HG03354 (cell line): ENCODE measurements around the gene SH3RF3.
A peak's percentile ranks its signal among the peaks of the same experiment; 100 is the strongest.

Source experiments
- ATAC-seq: cut with Tn5 transposase; IDR thresholded peaks from one replicate; pipeline ENCODE4 v1.9.1; 2021; ENCODE audit warnings: mild to moderate bottlenecking; ENCODE audit not compliant: unreplicated experiment, poor library complexity, severe bottlenecking

SH3RF3 gene

DNA sequence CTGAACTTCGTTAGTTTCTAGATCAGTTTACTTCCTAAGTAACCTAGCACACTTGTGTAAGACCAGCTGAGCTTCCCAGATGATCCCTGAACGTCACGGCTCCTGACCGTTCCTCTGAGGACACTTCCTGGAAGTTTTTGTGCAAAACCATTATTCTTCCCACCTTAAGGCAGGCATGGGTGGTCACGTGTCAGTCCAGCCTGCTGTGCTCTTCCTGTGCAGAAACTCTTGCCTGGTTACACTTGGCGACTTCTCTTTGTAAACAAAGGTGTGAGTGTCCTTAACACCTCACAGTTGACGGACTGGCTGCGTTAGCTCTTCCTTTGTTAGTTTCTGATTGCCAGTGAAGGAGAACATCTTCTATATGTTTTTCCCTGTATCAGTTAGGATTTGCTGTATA is 118.3 kb downstream of the SH3RF3 start:
- no peak for ATAC-seq

DNA sequence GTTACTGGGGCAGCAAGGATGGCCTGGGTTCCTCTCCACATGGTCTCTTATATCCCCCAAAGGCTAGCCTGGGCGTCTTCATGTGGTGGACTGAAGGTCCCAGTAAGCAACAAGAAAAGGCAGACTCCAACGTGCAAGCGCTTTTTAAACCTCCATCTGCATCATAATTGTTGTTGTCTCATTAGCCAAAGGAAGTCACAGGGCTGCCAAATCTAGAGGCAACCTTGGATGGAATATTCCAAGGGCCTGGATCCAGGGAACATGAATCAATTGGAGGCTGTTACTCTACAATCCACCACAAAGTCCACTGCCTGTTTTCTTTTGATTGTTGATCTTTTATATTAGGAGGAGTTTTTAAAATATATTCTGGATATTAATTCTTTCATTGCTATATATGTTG is 118.8 kb downstream of the SH3RF3 start:
- ATAC-seq, result no peak

- no peak for ATAC-seq
Observed at GRCh38 chr2:109248590-109248989, 119.6 kb downstream of the SH3RF3 start.

DNA sequence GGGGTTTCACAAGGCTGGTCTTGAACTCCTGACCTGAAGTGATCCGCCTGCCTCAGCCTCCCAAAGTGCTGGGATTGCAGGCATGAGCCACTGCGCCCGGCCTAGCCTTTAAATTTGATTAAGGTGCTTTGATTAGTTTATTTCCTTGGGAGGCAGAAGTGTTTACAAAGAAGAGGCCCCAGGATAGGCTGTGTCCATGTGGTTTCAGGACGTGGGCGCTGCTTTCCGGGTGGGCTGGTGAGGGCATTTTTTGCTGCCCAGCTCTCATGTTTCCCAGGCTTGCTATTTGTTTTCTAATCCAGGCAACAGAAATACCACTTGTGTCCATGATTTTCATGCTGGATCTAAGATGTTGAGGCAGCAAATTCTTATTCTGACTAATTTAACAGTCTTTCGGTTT is 124.2 kb downstream of the SH3RF3 start:
- no peak for ATAC-seq

DNA sequence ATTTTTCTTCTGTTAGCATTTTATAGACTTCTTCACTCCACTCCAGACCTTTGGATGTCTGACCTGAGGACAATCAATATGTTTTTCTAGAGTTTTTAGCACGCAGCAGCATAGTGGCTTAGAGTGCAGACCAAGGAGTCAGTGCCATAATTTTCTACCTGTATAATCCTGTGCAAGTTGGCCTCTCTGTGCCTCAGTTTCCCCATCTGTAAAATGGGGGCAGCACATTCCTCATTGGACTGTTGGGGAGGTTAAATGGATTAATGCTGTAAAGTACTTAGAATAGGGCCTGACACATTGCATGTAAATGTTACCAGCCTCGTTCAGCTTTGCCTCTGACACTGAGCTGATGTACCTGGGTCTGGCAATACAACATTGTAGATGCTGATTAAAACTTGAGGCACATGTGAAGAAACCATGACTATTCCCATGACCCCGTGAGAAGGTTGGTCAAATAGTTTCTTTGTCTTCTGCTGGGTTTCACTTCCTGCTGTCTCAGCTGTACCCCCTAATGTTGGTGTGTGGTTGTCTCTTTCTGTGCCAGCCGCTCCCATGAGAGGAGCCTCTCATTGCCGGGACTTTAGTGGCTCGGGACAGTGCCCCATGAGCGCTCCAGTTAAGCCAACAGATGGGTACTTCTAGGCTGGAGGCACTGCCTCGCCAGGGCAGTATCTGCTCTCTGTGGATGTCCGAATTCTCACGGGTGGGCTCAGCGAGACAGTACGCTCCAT is 125.3 kb downstream of the SH3RF3 start:
- ATAC-seq, result peak; percentile 80

DNA sequence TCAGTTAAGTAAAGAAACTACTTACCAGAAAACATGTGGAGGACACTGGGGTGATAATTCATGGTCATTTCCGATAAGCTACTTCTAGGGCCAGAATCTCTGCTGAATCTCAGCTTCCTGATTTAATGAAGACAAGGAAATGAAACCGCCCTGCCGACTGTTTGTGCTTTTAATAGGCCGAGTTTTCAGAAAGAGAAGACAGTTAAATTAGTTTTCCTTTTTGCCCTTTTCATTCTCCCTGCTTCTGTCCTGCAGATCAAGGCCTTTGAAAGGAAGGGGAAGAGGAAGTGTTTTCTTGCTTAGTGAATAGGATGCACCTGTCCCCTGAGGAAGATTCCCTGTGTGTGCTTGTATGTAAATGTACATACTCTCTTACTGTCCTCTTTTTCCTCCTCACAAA is 126.6 kb downstream of the SH3RF3 start:
- no peak for ATAC-seq

DNA sequence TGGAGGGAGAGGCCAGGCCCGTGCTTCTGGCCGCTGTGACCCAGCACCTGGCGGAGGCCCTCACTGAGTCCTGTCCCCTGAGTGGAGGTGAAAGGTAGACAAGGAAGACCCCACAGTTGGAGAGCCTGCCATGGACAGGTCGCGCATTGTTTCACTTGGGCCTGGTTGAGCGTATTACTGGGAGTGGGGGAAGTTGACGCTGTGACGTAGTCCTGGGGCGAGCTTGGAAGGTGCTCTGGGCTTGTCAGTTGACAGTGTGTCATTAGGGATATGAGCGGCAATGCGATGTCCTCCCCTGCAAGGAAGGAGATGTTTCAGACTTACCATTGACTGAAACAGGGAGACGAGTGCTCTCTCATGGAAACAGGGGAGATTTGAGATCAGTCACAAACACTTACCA is 127.1 kb downstream of the SH3RF3 start:
- no peak for ATAC-seq

DNA sequence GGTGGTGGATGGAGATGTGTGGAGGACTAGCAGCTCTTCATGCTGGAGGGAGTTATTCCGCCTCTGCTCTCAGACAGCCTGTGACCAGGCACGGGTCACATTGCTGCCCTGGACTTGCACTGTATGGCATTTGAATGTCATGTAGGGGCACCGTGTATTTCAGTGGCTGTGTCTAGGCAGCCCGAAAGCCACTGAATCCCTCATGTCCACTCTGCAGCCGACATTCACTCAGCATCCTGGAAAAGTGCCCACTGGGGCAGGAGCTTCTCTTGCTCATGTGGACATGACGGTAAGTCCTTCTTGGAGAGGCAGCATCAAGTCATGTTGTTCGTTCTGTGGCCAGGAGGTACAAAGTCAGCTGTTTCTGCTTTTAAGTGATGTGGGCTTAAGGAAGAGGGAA is 127.9 kb downstream of the SH3RF3 start:
- no peak for ATAC-seq

- ATAC-seq, result no peak
Observed at GRCh38 chr2:109257653-109258052, 128.6 kb downstream of the SH3RF3 start.

GRCh38 chr2:109258376-109258775 is 129.4 kb downstream of the SH3RF3 start:
- ATAC-seq, result no peak

GRCh38 chr2:109258905-109259540 is 130.0 kb downstream of the SH3RF3 start:
- no peak for ATAC-seq

- no peak for ATAC-seq
Observed at GRCh38 chr2:109259671-109260070, 130.7 kb downstream of the SH3RF3 start.

- no peak for ATAC-seq
Observed at GRCh38 chr2:109260116-109260855, 131.3 kb downstream of the SH3RF3 start.

GRCh38 chr2:109260886-109261700 is 132.1 kb downstream of the SH3RF3 start:
- ATAC-seq, result no peak

GRCh38 chr2:109261906-109262631 is 133.1 kb downstream of the SH3RF3 start:
- ATAC-seq, result no peak

DNA sequence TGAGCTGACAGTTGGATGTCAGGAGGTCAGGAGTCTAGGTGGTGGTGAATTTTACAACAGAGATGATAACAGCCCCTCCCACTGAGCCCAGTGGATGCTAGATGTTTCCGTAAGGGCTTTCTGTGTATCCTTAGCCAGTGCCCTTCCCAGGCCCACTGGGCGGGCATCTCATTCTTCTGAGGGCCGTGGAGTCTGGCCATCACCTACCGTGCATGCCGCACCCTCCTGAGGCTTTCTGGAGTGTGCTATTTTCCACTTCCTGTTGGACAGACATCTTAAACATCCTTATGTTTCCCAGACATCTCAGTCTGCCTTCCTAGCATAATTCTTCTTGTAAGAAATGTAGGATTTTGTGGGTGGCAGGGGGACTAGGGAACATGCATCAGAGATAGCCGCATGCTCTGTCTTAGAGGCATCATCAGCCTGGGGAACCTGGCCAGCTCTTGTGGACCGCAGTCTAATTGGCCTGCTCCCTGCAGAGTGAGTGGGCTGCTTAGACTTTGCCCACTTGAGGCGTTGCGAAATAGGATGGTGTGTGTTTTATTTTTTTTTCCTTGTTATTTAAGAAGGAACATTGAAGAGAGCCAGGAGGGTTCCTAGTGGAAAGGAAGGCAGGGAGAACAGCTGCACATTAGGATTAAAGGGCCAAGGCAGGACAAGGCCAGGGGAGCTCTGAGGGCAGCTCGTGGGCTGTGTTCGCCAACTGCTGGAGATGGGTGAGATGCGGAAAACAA is 135.8 kb downstream of the SH3RF3 start:
- no peak for ATAC-seq

DNA sequence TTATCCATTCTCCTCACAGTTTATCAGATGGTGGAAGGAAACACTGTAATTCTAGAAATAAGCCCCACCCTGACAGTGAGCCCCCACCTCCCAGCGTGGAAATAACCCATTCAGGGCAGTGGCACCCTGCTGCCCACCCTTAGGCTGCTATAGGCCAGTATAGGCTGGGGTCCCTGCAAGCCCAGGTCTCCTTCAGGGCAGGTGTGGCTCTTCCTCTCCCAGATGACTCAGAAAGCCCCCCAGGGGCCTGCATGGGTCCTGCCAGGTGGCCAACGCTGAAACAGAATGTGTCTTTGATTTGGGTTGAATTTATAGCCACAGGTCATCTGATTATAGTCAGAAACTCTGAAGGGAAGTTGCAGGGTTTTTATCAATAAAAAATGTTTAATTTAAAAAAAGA is 136.4 kb downstream of the SH3RF3 start:
- ATAC-seq, result no peak

GRCh38 chr2:109265953-109266352 is 136.9 kb downstream of the SH3RF3 start:
- ATAC-seq, result no peak

DNA sequence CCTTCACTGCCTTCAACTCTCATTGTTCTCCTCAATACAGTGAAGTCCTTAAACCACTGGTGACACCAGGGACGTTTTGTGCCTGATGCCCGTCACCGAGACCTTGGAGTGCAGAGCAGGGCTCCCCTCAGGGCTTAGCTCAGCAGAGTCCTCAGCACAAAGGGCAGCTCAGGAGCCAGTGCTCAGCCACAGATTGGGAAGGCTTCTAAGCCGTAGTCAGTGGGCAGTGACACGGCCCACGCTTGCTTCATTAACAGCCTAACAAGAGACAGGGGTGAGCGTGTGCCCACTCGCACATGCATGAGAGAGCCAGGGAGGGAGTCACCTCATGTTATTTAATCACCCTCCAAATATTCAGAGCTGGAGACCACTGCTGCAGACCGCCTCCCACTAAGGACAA is 137.5 kb downstream of the SH3RF3 start:
- ATAC-seq, result no peak
